Upper lobe of left lung (tissue), 6 donors: ENCODE data around the gene IRF2BPL. TPM values are rescaled to one million over a fixed set of nuclear protein-coding genes. Genes with fewer than 3 reads are reported as not detected.

Experiments
- ATAC-seq, 2 donors: fragments of 200-7000 bp; cut with Tn5 transposase; one replicate each; pipeline ENCODE4 v1.9.1; 2022; ENCODE audit warnings: mild to moderate bottlenecking in 2 of 2, moderate library complexity in 2 of 2; ENCODE audit not compliant: low FRiP score in 2 of 2
- DNase-seq, 2 donors: peaks; one replicate each; pipeline ENCODE4 v3.0.0-alpha.2; 2019 to 2020
- H3K27ac ChIP-seq, 4 donors: fragments of 200-600 bp; sonication (generic); one replicate each; pipeline ENCODE4 v1.5.1; 2016 to 2019
- H3K27me3 ChIP-seq, 4 donors: fragments of 200-600 bp; sonication (generic); one replicate each; pipeline ENCODE4 v1.5.1; 2017 to 2019
- H3K36me3 ChIP-seq, 4 donors: fragments of 200-600 bp; sonication (generic); one replicate each; pipeline ENCODE4 v1.5.1; 2016 to 2019
- H3K4me1 ChIP-seq, 4 donors: fragments of 200-600 bp; sonication (generic); one replicate each; pipeline ENCODE4 v1.5.1; 2018 to 2019
- H3K4me3 ChIP-seq, 4 donors: fragments of 200-600 bp; sonication (generic); one replicate each; pipeline ENCODE4 v1.5.1; 2017 to 2019; ENCODE audit warnings: mild to moderate bottlenecking in 2 of 4, moderate library complexity in 1 of 4
- H3K9me3 ChIP-seq, 4 donors: fragments of 200-600 bp; sonication (generic); one replicate each; pipeline ENCODE4 v1.5.1; 2018 to 2019
- CTCF ChIP-seq, 6 experiments: fragments of 450-650 bp in 4 of 6; fragments of 200-600 bp in 2 of 6; sonication (generic) in 2 of 6; IDR thresholded peaks; one replicate each; pipeline ENCODE4 v1.5.1; 2016 to 2019; ENCODE audit warnings: antibody characterized with exemption in 6 of 6
- EP300 ChIP-seq, 4 donors: sonication (generic); formaldehyde crosslinking; IDR thresholded peaks; one replicate each; pipeline ENCODE4 v1.5.1; 2017; ENCODE audit warnings: antibody characterized with exemption in 4 of 4, control low read depth in 2 of 4
- POLR2A ChIP-seq, 4 donors: fragments of 450-650 bp; IDR thresholded peaks; one replicate each; pipeline ENCODE4 v1.5.1; 2016 to 2017; ENCODE audit warnings: antibody characterized with exemption in 4 of 4, mild to moderate bottlenecking in 2 of 4
- POLR2AphosphoS5 ChIP-seq, 2 donors: sonication (generic); formaldehyde crosslinking; IDR thresholded peaks; one replicate each; pipeline ENCODE4 v1.5.1; 2017; ENCODE audit warnings: antibody characterized with exemption in 2 of 2
- WGBS, 2 donors: methylation state at CpG; one replicate each; pipeline ENCODE4 v1.1.5; 2017 to 2018; 5-methylcytosine and 5-hydroxymethylcytosine counted together
- total RNA-seq, 6 donors: library from RNA; depleted of rRNA in 4 of 6; stranded (reverse); fragments of >200 nt in 4 of 6; gene quantifications; one replicate each; pipeline versions ENCODE4 v1.1.0 to v1.2.1, GENCODE V29; 2016 to 2021
- donor health status: DM: no; HTN: no; CAD: no; lungs with moderate emphysema.
- donor health status: DM: no; HTN: yes; CAD: no; lungs with severe emphysema.

The IRF2BPL gene
- total RNA-seq, 6 donors from 2014 or later, result 44.0 to 111 (median 49.6) TPM

GRCh38 chr14:77007183-77007974 lies 21.1 kb downstream of the IRF2BPL start:
- H3K9me3 ChIP-seq, result no peaks in the 10 kb centered on the region
- H3K4me3 ChIP-seq, result no peak overlapping the region
- H3K36me3 ChIP-seq, result no peaks in the 10 kb centered on the region
- H3K4me1 ChIP-seq, result peaks cover 34 to 70% (median 48%) of the 10 kb centered on the region in 4 donors
- DNase-seq, result peak in 1 of 2 donors; percentile 50
- 57 to 71% methylated on average over 17 to 18 of the region's 18 CpGs for WGBS, 2 donors
- H3K27ac ChIP-seq, result peak overlapping the region; percentile 61 to 89 (median 73)
- TF ChIP-seq POLR2AphosphoS5 (IDR thresholded peaks at IDR 0.05) (no peak), EP300 (IDR thresholded peaks at IDR 0.05) (no peak), CTCF (IDR thresholded peaks at IDR 0.05) (no peak), POLR2A (IDR thresholded peaks at IDR 0.05) (no peak)
- ATAC-seq, result no peak
- no peaks in the 10 kb centered on the region for H3K27me3 ChIP-seq

- no peak for ATAC-seq
- peaks cover 34 to 62% (median 45%) of the 10 kb centered on the region in 4 donors for H3K4me1 ChIP-seq
- DNase-seq, result no peak
- H3K4me3 ChIP-seq, result no peak overlapping the region
- no peaks in the 10 kb centered on the region for H3K36me3 ChIP-seq
- H3K27ac ChIP-seq, result peak overlapping the region in 2 of 4 donors; percentile 9 to 89
- WGBS, 2 donors, result 68 to 70% methylated on average over 9 of the region's 9 CpGs
- TF ChIP-seq CTCF (IDR thresholded peaks at IDR 0.05), result no peak
- no peak for TF ChIP-seq POLR2AphosphoS5 (IDR thresholded peaks at IDR 0.05)
- no peak for TF ChIP-seq POLR2A (IDR thresholded peaks at IDR 0.05)
- no peak for TF ChIP-seq EP300 (IDR thresholded peaks at IDR 0.05)
- H3K27me3 ChIP-seq, result no peaks in the 10 kb centered on the region
- no peaks in the 10 kb centered on the region for H3K9me3 ChIP-seq
Measured at GRCh38 chr14:77006132-77006531, 22.4 kb downstream of the IRF2BPL start.

GRCh38 chr14:77005559-77005958 lies 22.9 kb downstream of the IRF2BPL start:
- peak overlapping the region in 2 of 4 donors; percentile 9 to 89 for H3K27ac ChIP-seq
- H3K4me1 ChIP-seq, result peaks cover 38 to 64% (median 50%) of the 10 kb centered on the region in 4 donors
- no peak overlapping the region for H3K4me3 ChIP-seq
- no peak for TF ChIP-seq EP300 (IDR thresholded peaks at IDR 0.05)
- no peak for TF ChIP-seq POLR2A (IDR thresholded peaks at IDR 0.05)
- no peak for TF ChIP-seq POLR2AphosphoS5 (IDR thresholded peaks at IDR 0.05)
- TF ChIP-seq CTCF (IDR thresholded peaks at IDR 0.05), result no peak
- H3K27me3 ChIP-seq, result no peaks in the 10 kb centered on the region
- DNase-seq, result no peak
- H3K9me3 ChIP-seq, result no peaks in the 10 kb centered on the region
- 80 to 90% methylated on average over 3 of the region's 3 CpGs for WGBS, 2 donors
- ATAC-seq, result no peak
- H3K36me3 ChIP-seq, result no peaks in the 10 kb centered on the region

GRCh38 chr14:77004711-77005460 lies 23.6 kb downstream of the IRF2BPL start:
- no peak for ATAC-seq
- WGBS, 2 donors, result 67 to 71% methylated on average over 9 of the region's 9 CpGs

More at GRCh38 chr14:77004711-77005460, 23.6 kb downstream of the IRF2BPL start:
- Histone ChIP-seq H3K4me1 (peaks cover 43 to 70% (median 56%) of the 10 kb centered on the region in 4 donors), H3K27ac (peak overlapping the region in 1 of 4 donors; percentile 52), H3K4me3 (no peak overlapping the region), H3K27me3 (no peaks in the 10 kb centered on the region), H3K36me3 (no peaks in the 10 kb centered on the region), H3K9me3 (no peaks in the 10 kb centered on the region)
- no peak for DNase-seq
- TF ChIP-seq CTCF (IDR thresholded peaks at IDR 0.05) (no peak), POLR2AphosphoS5 (IDR thresholded peaks at IDR 0.05) (no peak), POLR2A (IDR thresholded peaks at IDR 0.05) (no peak), EP300 (IDR thresholded peaks at IDR 0.05) (no peak)
